Measurements from ENCODE around the gene WBP1L.

DNA sequence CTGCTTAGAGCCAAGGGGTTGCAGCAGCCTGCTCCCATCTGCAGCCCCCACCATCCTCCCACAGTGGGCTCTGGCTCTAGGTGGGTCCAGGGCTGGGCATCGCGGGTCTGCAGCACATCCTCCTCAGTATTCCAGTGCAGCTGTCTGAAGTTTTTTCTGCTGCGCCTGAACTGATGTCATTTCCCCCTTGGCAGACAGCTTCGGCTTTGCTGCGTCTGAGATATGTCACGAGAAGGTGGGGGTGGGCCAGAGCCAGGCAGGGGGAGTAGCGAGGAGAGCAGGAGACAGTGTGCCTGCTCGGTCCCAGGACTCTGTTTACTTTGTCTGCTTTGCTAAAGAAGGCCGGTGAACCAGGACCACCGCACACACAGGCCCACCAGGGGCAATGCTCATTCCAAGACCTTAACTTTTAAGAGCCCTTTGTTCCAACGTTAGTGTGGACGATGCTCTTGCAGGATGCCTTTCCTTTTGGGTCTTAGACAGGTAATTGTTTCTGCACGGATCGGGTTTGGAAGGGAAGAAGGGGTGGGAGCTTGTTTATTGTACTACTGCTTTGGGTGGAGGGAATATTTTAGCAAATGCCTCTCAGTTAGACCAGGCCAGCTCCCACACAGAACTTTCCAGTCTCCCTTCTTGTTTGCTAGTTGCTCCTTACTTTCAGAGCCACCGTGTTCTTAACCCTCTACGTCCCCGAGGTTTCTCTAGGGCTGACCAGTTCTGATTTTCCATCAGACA lies 32.4 kb downstream of the WBP1L start:
- TF ChIP-seq CTCF (IDR thresholded peaks at IDR 0.05; ENCODE audit: poor library complexity, severe bottlenecking) (no peak), EZH2 (IDR thresholded peaks at IDR 0.05; ENCODE audit: borderline replicate concordance, insufficient read depth, low read length, poor library complexity, severe bottlenecking) (no peak), TAF1 (IDR thresholded peaks at IDR 0.05; ENCODE audit: low read depth) (no peak), MXI1 (conservative IDR thresholded peaks at IDR 0.05; ENCODE audit: poor library complexity, severe bottlenecking) (no peak), SMC3 (conservative IDR thresholded peaks at IDR 0.05; ENCODE audit: poor library complexity) (no peak), RAD21 (conservative IDR thresholded peaks at IDR 0.05) (no peak), POLR2AphosphoS5 (IDR thresholded peaks at IDR 0.05) (no peak)
- TF ChIP-seq, protein P1, sequence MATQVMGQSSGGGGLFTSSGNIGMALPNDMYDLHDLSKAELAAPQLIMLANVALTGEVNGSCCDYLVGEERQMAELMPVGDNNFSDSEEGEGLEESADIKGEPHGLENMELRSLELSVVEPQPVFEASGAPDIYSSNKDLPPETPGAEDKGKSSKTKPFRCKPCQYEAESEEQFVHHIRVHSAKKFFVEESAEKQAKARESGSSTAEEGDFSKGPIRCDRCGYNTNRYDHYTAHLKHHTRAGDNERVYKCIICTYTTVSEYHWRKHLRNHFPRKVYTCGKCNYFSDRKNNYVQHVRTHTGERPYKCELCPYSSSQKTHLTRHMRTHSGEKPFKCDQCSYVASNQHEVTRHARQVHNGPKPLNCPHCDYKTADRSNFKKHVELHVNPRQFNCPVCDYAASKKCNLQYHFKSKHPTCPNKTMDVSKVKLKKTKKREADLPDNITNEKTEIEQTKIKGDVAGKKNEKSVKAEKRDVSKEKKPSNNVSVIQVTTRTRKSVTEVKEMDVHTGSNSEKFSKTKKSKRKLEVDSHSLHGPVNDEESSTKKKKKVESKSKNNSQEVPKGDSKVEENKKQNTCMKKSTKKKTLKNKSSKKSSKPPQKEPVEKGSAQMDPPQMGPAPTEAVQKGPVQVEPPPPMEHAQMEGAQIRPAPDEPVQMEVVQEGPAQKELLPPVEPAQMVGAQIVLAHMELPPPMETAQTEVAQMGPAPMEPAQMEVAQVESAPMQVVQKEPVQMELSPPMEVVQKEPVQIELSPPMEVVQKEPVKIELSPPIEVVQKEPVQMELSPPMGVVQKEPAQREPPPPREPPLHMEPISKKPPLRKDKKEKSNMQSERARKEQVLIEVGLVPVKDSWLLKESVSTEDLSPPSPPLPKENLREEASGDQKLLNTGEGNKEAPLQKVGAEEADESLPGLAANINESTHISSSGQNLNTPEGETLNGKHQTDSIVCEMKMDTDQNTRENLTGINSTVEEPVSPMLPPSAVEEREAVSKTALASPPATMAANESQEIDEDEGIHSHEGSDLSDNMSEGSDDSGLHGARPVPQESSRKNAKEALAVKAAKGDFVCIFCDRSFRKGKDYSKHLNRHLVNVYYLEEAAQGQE (IDR thresholded peaks at IDR 0.05; ENCODE audit: borderline replicate concordance) = no peak
